ENCODE results near the gene UQCR11. TPM values are rescaled to one million over a fixed set of nuclear protein-coding genes. Genes with fewer than 3 reads are reported as not detected.
"Not testable (repeated sequence)": the region's sequence is repeated elsewhere in the genome, so short reads cannot be mapped to it uniquely, and the experiment has no call there.

Gene UQCR11
- total and polyA plus RNA-seq, 2 of the 4 experiments (the other 2 are of a cell fraction): 29.2 to 177 TPM

DNA sequence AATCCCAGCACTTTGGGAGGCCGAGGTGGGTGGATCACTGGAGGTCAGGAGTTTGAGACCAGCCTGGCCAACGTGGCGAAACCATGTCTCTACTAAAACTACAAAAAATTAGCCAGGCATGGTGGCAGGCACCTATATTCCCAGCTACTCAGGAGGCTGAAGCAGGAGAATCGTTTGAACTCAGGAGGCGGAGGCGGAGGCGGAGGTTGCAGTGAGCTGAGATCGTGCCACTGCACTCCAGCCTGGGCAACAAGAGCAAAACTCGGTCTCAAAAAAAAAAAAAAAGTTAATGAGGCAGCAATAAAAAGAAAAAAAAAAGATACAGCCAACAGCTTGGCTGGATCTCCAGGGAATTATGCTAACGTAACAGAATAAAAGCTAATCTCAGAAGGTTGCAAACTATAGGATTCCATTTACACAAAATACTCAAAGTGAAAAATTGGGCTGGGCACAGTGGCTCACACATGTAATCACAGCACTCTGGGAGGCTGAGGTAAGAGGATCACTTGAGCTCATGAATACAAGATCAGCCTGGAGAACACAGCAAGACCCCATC lies 35.7 kb upstream of the UQCR11 start:
- H2BK120ac ChIP-seq (ENCODE audit: low read depth, low read length); H3K4me1 ChIP-seq (ENCODE audit: control insufficient read depth, insufficient read depth, low read length); H3K4me2 ChIP-seq (ENCODE audit: low read depth, low read length); in situ Hi-C loops (cut with MboI; ENCODE audit: low sequenced_read_pairs); H2AK9ac ChIP-seq (replicated peaks; ENCODE audit: low read depth, low read length, poor library complexity); ATAC-seq (ENCODE audit: low read depth); H3K4me3 ChIP-seq (ENCODE audit: insufficient read depth, low read depth, low read length); H2BK20ac ChIP-seq (ENCODE audit: low read depth, low read length); H2AFZ ChIP-seq (replicated peaks; ENCODE audit: low read length, poor library complexity); H3K27me3 ChIP-seq (ENCODE audit: control insufficient read depth, insufficient read depth, low read length); H2BK5ac ChIP-seq (ENCODE audit: low read depth, low read length, poor library complexity, severe bottlenecking); H3K9me3 ChIP-seq (ENCODE audit: control insufficient read depth, insufficient read depth, low read length); H2AK5ac ChIP-seq (ENCODE audit: low read depth, low read length); CTCF ChIA-PET; H3K56ac ChIP-seq (ENCODE audit: extremely low read depth, insufficient read depth, low read length); H4K91ac ChIP-seq (ENCODE audit: insufficient read depth, low read depth, low read length); H3K18ac ChIP-seq (ENCODE audit: low read depth, low read length); H3K14ac ChIP-seq (replicated peaks; ENCODE audit: low read depth, low read length); H4K8ac ChIP-seq (ENCODE audit: low read depth in 2 of 2, low read length in 2 of 2); H2BK15ac ChIP-seq (ENCODE audit: low read depth, low read length); H3K9ac ChIP-seq (ENCODE audit: low read depth, low read length); BruUV-seq (replicated peaks); intact Hi-C loops (cut with micrococcal nuclease); POLR2A ChIA-PET (ENCODE audit: unreplicated experiment); H3K23ac ChIP-seq (ENCODE audit: low read depth, low read length); H4K5ac ChIP-seq (ENCODE audit: low read depth, low read length); H3K4ac ChIP-seq (ENCODE audit: low read depth, low read length); H3K9me1 ChIP-seq (ENCODE audit: insufficient read depth, low read length); DNase-seq; H3K27ac ChIP-seq (ENCODE audit: insufficient read depth, low read length); dilution Hi-C loops (cut with HindIII; ENCODE audit: low sequenced_read_pairs, unreplicated experiment): not testable (repeated sequence)
- H3K36me3 ChIP-seq (ENCODE audit: control insufficient read depth, insufficient read depth, low read length): peaks cover 54% of the 10 kb centered on the region
- peaks cover 19 to 75% of the 10 kb centered on the region in 2 experiments for H3K79me1 ChIP-seq (ENCODE audit: low read depth in 1 of 2, low read length in 2 of 2)
- WGBS, 2 experiments (ENCODE audit: extremely low coverage in 2 of 2, insufficient read length in 1 of 2): 63% methylated on average over 2 of the region's 10 CpGs; no CpG with 5 or more reads in 1 of the 2 experiments
- peaks cover 42% of the 10 kb centered on the region; the same call in 1 of the 2 replicates for H4K20me1 ChIP-seq (ENCODE audit: insufficient read depth, low read length)

All from IMR-90 (cell line).